Bronchial epithelial cell (primary cell): ENCODE data around the gene PPP2R3B. TPM values are rescaled to one million over a fixed set of nuclear protein-coding genes. Genes with fewer than 3 reads are reported as not detected.
"Not testable (repeated sequence)": the region's sequence is repeated elsewhere in the genome, so short reads cannot be mapped to it uniquely, and the experiment has no call there.

Source experiments
- DNase-seq: peaks from one replicate; pipeline ENCODE4 v3.0.0-alpha.2; 2010; ENCODE audit warnings: low read depth
- FAIRE-seq: peaks from 2 replicates; lab custom pipeline; 2011; peaks lifted over from hg19 to GRCh38; lab: Jason Lieb, UNC
- H3K27me3 ChIP-seq: 2 replicates; pipeline ENCODE4 v1.5.1; 2011; ENCODE audit warnings: low read length; ENCODE audit not compliant: control insufficient read depth, insufficient read depth
- H3K36me3 ChIP-seq: 2 replicates; pipeline ENCODE4 v1.5.1; 2011; ENCODE audit warnings: low read length; ENCODE audit not compliant: control insufficient read depth, insufficient read depth
- H3K4me3 ChIP-seq: 2 replicates; pipeline ENCODE4 v1.5.1; 2011; ENCODE audit warnings: mild to moderate bottlenecking, low read depth, low read length, control low read depth
- CTCF ChIP-seq: IDR thresholded peaks from 2 replicates; pipeline ENCODE4 v1.5.1; 2011; ENCODE audit warnings: mild to moderate bottlenecking, moderate library complexity, low read length, control low read depth, inconsistent platforms; ENCODE audit not compliant: insufficient read depth, severe bottlenecking
- total RNA-seq: library from RNA; depleted of rRNA; stranded (reverse); fragments of >200 nt; gene quantifications from 2 replicates; pipeline ENCODE4 v1.2.1, GENCODE V29; 2014

Gene PPP2R3B
- total RNA-seq, 1 donor from 2014 or later = 11.8 TPM

GRCh38 chrX:353566-354535 lies 32.9 kb downstream of the PPP2R3B start:
- DNase-seq = no peak
- H3K27me3 ChIP-seq = no peaks in the 10 kb centered on the region
- H3K4me3 ChIP-seq = no peak overlapping the region
- no peaks in the 10 kb centered on the region for H3K36me3 ChIP-seq
- no peak for FAIRE-seq
- TF ChIP-seq CTCF = no peak

- no peak for TF ChIP-seq CTCF
- no peaks in the 10 kb centered on the region for H3K36me3 ChIP-seq
- DNase-seq = no peak
- no peak for FAIRE-seq
- no peaks in the 10 kb centered on the region for H3K27me3 ChIP-seq
- no peak overlapping the region for H3K4me3 ChIP-seq
Measured at GRCh38 chrX:352582-353314, 34.0 kb downstream of the PPP2R3B start.

GRCh38 chrX:352181-352580 lies 34.5 kb downstream of the PPP2R3B start:
- H3K27me3 ChIP-seq = no peaks in the 10 kb centered on the region
- DNase-seq (no peak), FAIRE-seq (no peak)
- no peaks in the 10 kb centered on the region for H3K36me3 ChIP-seq
- no peak overlapping the region for H3K4me3 ChIP-seq
- no peak for TF ChIP-seq CTCF

GRCh38 chrX:351736-352135 lies 35.0 kb downstream of the PPP2R3B start:
- no peak overlapping the region for H3K4me3 ChIP-seq
- H3K27me3 ChIP-seq = no peaks in the 10 kb centered on the region
- DNase-seq = no peak
- H3K36me3 ChIP-seq = no peaks in the 10 kb centered on the region
- no peak for FAIRE-seq
- no peak for TF ChIP-seq CTCF

GRCh38 chrX:351324-351641 lies 35.4 kb downstream of the PPP2R3B start:
- H3K27me3 ChIP-seq, H3K4me3 ChIP-seq, H3K36me3 ChIP-seq, FAIRE-seq, DNase-seq: not testable (repeated sequence)
